Measurements from ENCODE around the gene VPS18.

The VPS18 gene

GRCh38 chr15:40941528-40942336 is 47.5 kb downstream of the VPS18 start:
- peak; percentile 96 for DNase-seq (ENCODE audit: low spot score)
- peak; percentile 91 for TF ChIP-seq CTCF (IDR thresholded peaks at IDR 0.05; ENCODE audit: extremely low read depth, missing control alignments)

GRCh38 chr15:40942337-40942854 is 48.1 kb downstream of the VPS18 start:
- no peak for DNase-seq (ENCODE audit: low spot score)
- no peak for TF ChIP-seq CTCF (IDR thresholded peaks at IDR 0.05; ENCODE audit: extremely low read depth, missing control alignments)

- TF ChIP-seq CTCF (IDR thresholded peaks at IDR 0.05; ENCODE audit: extremely low read depth, missing control alignments): no peak
- DNase-seq (ENCODE audit: low spot score): no peak
Observed at GRCh38 chr15:40942878-40943277, 48.6 kb downstream of the VPS18 start.

GRCh38 chr15:40943764-40944365 is 49.6 kb downstream of the VPS18 start:
- no peak for DNase-seq (ENCODE audit: low spot score)
- TF ChIP-seq CTCF (IDR thresholded peaks at IDR 0.05; ENCODE audit: extremely low read depth, missing control alignments): no peak

- no peak for TF ChIP-seq CTCF (IDR thresholded peaks at IDR 0.05; ENCODE audit: extremely low read depth, missing control alignments)
- no peak for DNase-seq (ENCODE audit: low spot score)
Observed at GRCh38 chr15:40944510-40945296, 50.5 kb downstream of the VPS18 start.

GRCh38 chr15:40948706-40949473 is 54.6 kb downstream of the VPS18 start:
- TF ChIP-seq CTCF (IDR thresholded peaks at IDR 0.05; ENCODE audit: extremely low read depth, missing control alignments): no peak

More at GRCh38 chr15:40948706-40949473, 54.6 kb downstream of the VPS18 start:
- no peak for DNase-seq (ENCODE audit: low spot score)

Data from GM20000 (cell line).